ENCODE measurements around the gene CALML5. TPM values are rescaled to one million over a fixed set of nuclear protein-coding genes. Genes with fewer than 3 reads are reported as not detected.

The CALML5 gene
- total RNA-seq, 4 donors from 2014 or later: not detected

GRCh38 chr10:5530846-5531557 is 31.6 kb upstream of the CALML5 start:
- 96% methylated on average over 16 of the region's 16 CpGs for WGBS, 2 donors
- TF ChIP-seq POLR2A (IDR thresholded peaks at IDR 0.05): no peak
- TF ChIP-seq, protein P1, sequence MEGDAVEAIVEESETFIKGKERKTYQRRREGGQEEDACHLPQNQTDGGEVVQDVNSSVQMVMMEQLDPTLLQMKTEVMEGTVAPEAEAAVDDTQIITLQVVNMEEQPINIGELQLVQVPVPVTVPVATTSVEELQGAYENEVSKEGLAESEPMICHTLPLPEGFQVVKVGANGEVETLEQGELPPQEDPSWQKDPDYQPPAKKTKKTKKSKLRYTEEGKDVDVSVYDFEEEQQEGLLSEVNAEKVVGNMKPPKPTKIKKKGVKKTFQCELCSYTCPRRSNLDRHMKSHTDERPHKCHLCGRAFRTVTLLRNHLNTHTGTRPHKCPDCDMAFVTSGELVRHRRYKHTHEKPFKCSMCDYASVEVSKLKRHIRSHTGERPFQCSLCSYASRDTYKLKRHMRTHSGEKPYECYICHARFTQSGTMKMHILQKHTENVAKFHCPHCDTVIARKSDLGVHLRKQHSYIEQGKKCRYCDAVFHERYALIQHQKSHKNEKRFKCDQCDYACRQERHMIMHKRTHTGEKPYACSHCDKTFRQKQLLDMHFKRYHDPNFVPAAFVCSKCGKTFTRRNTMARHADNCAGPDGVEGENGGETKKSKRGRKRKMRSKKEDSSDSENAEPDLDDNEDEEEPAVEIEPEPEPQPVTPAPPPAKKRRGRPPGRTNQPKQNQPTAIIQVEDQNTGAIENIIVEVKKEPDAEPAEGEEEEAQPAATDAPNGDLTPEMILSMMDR (IDR thresholded peaks at IDR 0.05): no peak
- H3K27me3 ChIP-seq: no peaks in the 10 kb centered on the region
- intact Hi-C loops (cut with DNase I): no loop called here
- no peaks in the 10 kb centered on the region for H3K9me3 ChIP-seq
- no peak overlapping the region for H3K27ac ChIP-seq
- DNase-seq: peak in 1 of 2 donors; percentile 0
- H3K4me1 ChIP-seq: peaks cover 0 to 8% of the 10 kb centered on the region in 2 donors
- no peak overlapping the region for H3K4me3 ChIP-seq (replicated peaks in 1 of 3)
- H3K36me3 ChIP-seq: no peaks in the 10 kb centered on the region

DNA sequence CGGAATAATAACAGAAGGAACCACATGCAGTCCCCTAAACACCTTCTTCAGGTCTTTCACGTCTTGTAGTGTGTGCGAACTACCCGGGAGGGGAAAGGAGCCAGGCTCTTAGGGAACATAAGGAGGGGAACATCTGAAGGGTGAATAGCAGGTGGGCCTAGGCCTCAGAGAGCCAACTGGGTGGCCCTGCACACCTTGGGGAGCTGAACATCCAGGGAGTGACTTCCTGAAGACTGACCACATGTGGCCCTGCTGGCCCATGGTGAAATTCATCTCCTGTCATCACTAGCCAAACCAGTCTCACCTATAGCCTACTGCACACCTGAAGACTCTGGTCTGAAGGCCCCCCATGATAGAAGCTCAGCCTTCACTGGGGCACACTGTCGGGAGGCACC is 31.0 kb upstream of the CALML5 start:
- intact Hi-C loops (cut with DNase I): no loop called here
- no peaks in the 10 kb centered on the region for H3K36me3 ChIP-seq
- peaks cover 0 to 8% of the 10 kb centered on the region in 2 donors for H3K4me1 ChIP-seq
- TF ChIP-seq, protein P1 (IDR thresholded peaks at IDR 0.05): no peak
- TF ChIP-seq POLR2A (IDR thresholded peaks at IDR 0.05): no peak
- no peaks in the 10 kb centered on the region for H3K9me3 ChIP-seq
- no peak overlapping the region for H3K27ac ChIP-seq
- H3K27me3 ChIP-seq: no peaks in the 10 kb centered on the region
- 96 to 97% methylated on average over 5 of the region's 5 CpGs for WGBS, 2 donors
- peak in 1 of 2 donors; percentile 0 for DNase-seq
- no peak overlapping the region for H3K4me3 ChIP-seq (replicated peaks in 1 of 3)

GRCh38 chr10:5529702-5530411 is 30.5 kb upstream of the CALML5 start:
- intact Hi-C loops (cut with DNase I): no loop called here
- WGBS, 2 donors: 91 to 94% methylated on average over 7 of the region's 7 CpGs
- H3K4me1 ChIP-seq: peaks cover 0 to 4% of the 10 kb centered on the region in 2 donors
- no peak for DNase-seq
- H3K36me3 ChIP-seq: no peaks in the 10 kb centered on the region
- no peak overlapping the region for H3K27ac ChIP-seq
- H3K4me3 ChIP-seq (replicated peaks in 1 of 3): no peak overlapping the region
- no peaks in the 10 kb centered on the region for H3K9me3 ChIP-seq
- H3K27me3 ChIP-seq: no peaks in the 10 kb centered on the region
- no peak for TF ChIP-seq POLR2A (IDR thresholded peaks at IDR 0.05)
- TF ChIP-seq, protein P1 (IDR thresholded peaks at IDR 0.05): no peak

- intact Hi-C loops (cut with DNase I): no loop called here
- Histone ChIP-seq H3K27me3 (no peaks in the 10 kb centered on the region), H3K4me3 (replicated peaks in 1 of 3) (no peak overlapping the region), H3K4me1 (no peaks in the 10 kb centered on the region), H3K27ac (no peak overlapping the region), H3K9me3 (no peaks in the 10 kb centered on the region), H3K36me3 (no peaks in the 10 kb centered on the region)
- TF ChIP-seq, protein P1 (IDR thresholded peaks at IDR 0.05): no peak
- TF ChIP-seq POLR2A (IDR thresholded peaks at IDR 0.05): no peak
- WGBS, 2 donors: 94 to 95% methylated on average over 11 of the region's 11 CpGs
- DNase-seq: no peak
These were observed 29.8 kb upstream of the CALML5 start for GRCh38 chr10:5528989-5529701.

Measured in thyroid gland (tissue), 4 donors.